HG03565 (cell line): ENCODE measurements around the gene CYTH3.

Experiments
- ATAC-seq: cut with Tn5 transposase; IDR thresholded peaks from one replicate; pipeline ENCODE4 v1.9.1; 2021; ENCODE audit warnings: mild to moderate bottlenecking, moderate library complexity; ENCODE audit not compliant: unreplicated experiment

The CYTH3 gene

DNA sequence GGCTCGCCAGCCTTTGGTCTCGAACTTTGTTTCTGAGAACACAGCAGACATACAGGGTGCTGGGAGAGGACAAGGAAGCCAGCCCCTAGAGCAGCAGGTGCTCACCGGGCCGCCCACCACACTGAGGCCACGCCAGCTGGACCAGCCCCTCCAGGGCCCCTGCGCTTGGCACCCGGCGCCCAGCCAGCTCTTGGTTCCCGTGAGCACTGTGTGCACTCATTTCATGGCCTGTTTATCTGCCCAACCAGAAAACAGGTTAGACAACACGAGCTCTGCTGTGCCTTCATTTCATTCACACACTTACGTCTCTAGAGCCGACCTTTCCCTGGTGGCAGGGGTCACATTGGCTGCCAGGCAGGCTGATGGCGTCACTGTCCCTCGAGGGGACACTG, 104.0 kb downstream of the CYTH3 start:
- ATAC-seq, result no peak

DNA sequence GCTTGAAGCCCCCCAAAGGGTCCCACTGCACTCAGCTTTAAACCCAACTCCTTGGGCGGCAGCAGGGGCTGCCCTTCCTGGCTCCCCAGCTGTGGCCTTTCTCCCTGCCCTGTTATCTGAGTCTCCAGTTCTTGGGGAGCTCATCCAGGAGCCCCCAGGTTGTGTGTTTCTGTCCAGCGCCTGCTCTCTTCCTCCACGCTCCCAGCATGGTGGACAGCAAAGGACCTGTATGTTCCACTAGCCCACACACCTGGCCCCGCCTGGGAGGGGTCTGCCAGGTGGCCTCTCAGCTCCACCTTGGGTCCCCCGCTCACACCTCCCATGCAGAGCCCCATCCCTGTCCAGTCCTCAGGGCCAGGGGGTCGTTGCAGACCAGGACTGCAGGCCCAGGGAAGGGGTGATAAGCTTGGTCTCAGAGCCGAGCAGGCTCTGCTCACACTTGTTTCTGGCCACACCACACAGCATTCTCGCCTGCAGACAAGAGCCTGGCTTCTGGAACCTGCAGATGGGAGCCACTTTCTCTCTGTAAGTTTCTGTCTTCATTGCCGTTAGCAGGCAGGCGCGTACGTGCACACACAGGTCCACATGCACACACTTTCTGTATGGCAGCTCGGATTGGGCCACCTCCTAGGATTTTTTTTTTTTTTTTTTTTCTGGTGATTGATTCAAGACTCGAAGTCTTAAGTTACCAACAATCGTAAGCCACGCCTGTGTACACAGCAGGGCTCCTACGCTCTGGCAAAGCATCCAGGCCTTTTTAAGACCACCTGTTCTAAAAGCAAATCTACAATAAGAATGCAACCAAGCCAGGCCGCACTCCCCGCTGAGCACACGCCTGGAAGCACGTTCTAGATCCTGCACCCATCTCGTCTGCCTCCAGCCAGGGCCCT, 104.6 kb downstream of the CYTH3 start:
- no peak for ATAC-seq

DNA sequence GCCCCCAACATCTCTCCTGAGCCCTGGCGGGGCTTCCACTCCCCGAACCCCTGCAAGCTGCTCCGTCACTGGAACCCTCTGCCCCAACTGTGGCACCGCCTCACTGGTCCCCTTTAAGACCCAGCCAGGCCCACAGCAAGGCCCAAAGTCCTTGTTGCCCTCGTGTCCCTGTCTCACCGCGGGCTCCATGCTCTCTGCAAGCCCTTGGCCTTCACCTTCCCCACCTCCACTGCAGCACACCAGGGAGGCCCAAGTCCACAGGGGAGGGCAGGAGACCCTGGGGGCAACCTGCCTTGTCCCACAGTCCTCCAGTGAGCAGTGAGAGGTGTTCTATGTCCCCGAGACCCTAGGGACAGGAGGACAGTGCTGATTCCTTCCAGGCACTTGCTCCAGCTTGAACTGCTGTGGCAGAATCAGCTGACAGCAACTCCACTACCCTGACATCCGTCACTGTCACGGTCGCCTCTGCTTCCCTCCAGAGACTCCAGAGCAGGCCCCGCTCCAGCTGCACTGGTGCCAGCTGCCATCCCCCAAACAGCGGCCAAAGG, 105.3 kb downstream of the CYTH3 start:
- ATAC-seq, result no peak

DNA sequence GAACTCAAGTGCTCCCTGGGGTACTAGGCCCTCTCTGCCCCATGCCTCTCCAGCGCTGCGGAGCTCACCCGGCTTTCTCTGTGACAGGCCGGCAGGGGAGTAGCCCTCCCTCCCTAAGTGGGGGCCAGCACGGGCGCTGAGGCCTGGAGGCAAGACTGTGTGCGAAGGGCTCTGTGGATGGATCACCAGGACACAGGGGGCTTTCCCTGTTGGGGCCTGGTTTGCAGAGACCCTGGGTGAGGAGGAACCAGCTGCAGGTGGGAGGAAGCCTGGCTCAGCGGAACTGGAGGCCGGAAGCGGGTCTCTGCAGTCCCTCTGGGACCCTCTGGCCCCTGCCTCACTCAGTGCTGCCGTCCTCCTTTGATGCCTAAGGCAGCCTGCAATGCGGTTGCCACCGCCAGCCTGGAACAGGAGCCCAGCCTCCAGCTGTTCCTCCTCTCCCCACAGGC, 106.0 kb downstream of the CYTH3 start:
- no peak for ATAC-seq

DNA sequence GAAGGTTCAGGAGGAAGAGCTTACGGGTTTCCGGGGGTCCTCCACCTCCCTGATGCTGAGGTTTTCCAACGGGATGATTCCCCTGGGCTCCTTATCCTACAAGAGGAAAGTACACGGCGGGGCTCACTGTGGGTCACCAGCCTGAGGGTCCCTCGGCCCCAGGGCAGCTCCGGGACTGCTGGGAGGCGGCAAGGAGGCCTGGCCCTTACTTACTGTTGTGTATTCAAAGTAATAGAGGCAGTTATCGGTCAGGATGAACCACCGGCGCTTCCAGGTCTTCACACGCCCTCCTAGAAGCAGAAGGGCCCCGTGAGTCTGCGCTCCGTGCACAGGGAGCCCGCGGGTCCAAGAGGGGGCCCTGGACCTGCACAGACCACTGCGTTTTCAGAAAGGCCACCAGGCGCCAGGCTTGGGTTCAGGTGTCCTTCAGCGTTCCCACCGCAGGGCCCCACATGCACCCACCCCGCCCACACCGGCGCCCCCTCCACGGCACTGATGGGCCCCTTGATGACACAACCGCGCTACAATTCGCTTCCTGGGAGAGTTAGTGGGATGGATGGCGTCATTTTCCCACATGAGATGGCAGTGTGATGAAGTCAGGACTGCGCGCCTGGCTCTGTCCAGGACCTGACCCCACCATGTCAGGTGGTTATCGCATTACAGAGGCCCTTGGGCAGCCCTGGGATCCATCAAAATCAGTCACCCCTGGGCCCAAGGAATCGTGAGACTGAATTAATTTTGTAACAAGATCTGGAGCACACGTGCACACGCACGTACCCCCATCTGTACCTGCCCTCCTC, 106.7 kb downstream of the CYTH3 start:
- ATAC-seq, result no peak

DNA sequence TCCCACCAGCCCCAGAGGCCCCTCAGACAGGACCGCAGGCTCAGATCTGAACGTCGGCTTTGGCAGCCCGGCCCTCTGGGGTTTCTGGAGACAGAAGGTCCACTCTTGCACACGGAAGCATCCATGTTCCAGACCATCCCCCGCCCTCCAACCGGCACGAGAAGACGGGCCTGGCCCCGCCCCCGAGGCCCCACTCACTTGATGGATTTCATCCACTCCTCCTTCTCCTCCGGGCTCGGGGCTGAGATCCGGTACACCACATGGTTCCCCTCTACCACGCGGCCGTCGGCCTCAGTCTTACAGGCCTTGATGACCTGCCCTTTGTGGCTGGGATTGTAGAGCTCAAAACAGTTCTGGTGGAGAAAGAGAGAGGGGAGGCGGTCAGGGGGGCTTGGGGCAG, 107.3 kb downstream of the CYTH3 start:
- no peak for ATAC-seq

DNA sequence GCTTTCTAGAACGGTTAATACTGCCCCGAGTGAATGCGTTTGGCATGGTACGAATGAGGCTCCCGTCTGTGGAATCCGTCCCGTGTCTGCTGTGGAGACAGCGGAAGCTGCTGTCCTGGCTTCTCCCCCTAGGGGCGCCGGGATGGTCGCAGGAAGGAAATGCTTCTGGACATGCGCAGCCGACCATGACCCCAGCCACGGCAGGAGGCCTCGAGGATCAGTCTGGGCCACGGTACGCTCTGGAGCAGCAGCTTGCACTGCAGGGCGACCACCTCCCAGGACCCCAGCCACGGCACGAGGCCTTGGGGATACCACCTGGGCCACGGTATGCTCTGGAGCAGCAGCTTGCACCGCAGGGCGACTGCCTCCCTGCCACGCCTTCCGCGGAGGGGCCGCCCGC, 107.9 kb downstream of the CYTH3 start:
- no peak for ATAC-seq

DNA sequence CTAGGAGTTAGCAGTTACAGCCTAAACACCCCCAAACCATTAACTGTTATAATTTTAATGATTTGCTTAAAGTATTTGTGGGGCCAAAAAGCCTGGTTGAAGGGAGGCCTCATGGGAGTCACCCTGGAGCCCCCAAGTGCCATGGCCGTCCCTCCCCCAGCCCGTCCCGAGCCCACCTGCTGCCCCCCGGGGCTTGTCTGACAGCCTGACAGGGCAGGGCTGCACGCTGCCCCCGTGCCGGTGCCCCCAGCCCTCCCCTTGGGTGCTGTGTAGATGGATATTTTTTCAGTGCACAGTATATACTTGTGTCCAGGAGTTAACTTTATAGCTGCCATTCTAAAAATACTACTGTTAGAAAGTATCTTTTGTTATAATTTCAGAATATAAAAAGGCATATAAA, 108.4 kb downstream of the CYTH3 start:
- ATAC-seq, result no peak

DNA sequence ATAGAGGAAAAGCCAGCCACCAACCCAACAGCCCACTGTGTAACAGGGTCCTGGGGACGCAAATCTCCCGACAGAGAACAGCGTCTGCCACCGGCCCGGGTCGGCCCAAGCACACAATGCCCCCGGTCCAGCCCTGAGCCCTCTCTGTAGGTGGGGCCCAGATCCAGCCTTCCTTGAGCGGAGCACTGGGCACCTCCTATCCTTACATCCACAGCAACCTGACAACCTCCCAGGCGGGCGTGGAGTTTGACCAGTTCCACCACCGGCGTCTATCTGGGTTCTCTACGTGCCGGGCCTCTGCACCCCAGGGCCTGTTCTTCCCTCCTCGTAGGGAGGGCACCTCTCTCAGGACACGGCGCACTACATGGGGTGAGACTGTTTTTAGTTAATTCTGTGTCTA, 109.0 kb downstream of the CYTH3 start:
- ATAC-seq, result no peak

DNA sequence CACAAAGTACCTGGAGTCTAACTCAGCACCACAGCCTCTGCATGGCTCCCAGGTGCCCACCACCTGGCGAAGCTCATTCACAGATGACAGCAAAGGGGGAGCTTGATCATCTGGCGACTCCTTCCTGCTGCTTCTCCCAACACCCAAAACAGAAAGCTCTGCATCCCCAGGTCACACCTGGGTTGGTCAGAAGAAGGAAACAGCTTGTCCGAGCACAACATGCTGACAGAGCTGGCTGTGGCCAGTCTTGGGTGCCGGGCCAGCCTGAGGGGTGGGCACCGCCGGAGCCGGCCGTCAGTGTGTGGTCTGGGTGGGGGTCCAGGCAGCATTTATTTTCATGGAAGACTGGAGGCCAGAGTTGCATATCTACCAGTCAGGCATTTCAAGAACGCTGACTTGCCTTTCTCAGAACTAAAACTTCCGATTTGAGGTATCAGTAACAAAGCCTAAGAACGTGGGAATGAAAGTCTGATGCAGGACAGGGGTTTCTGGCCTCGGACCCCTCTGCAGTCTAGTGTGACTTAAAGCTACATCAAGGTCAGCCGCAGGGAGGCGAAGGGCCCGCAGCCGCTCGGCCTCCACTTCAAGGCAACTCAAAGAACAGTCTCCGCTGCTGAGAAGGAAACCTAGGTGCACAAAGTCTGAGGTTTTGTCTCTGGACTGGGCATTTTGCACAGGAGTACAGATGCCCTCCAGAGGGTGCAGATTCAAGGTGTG, 109.6 kb downstream of the CYTH3 start:
- no peak for ATAC-seq

DNA sequence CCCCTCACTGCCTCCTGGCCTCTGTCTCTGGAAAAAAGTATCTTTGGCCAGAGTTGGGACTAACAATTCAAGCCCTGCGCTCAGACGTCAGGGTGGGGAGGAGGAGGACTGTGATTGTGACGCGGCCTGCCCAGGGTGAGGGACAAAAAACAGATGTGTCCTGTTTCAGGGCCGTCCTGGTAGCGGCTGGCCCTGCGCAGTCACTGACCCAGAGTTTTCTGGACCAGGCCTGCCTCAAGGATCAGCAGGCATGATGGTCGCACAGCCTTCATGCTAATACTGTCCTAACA, 110.1 kb downstream of the CYTH3 start:
- no peak for ATAC-seq

DNA sequence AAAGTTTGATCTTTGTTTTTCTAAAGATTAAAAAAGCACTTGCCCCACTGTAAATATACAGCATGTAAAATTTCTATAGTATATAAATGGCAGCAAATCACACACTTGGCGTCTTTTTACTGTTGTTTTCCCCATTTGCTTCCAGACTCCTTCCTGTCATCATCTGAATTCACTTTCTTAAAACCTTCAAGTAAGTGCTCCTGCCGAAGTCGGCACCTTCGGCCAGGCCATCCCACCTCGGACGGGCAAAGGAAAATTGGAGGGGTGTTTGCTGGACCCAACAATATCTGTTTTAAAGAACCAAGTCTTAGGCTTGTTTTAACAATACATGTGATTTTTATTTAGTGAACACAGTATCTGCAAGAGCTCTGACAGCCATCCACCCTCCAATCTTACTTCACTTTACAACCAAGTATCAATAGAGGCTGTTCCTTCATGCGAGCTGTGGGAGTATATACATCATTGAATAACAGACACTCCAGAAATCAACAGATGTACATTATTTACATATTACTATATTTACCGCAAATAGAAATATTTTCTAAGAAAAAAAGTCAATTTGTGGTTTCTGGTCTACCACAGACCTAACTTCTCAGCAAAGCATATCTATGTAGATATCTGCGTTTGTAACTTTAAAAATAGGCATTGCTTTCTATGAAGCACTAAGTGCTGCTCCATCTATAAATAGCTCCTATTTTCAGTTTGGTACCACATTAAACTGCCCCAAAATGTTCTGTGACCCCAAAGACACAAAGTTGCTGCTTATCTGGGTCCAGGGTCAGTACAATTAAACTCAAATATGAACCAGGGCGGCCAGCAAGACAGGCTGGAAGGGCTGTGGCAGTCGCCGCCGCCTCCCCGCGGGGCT, 110.7 kb downstream of the CYTH3 start:
- ATAC-seq, result no peak

DNA sequence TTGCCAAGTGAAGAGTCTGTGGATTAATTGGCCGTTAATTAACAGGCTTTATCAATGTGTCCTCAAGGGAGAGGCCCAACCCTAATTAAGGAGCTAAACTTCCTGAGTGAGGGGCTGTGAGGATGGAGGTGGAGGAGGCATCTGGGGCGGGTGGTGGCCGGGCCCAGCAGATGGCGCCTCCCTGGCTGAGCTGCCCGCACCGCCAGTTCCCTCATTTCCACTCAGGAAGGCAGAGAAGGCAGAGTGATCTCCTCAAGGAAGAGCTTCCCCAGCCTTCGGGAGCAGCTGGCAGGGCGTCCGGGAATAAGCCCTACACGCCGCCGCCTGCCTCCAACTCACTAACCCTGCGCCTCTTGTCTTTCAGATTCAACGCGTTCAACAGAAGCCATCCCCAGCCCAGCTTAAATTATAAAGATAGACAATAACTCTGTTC, 112.2 kb downstream of the CYTH3 start:
- ATAC-seq, result no peak

DNA sequence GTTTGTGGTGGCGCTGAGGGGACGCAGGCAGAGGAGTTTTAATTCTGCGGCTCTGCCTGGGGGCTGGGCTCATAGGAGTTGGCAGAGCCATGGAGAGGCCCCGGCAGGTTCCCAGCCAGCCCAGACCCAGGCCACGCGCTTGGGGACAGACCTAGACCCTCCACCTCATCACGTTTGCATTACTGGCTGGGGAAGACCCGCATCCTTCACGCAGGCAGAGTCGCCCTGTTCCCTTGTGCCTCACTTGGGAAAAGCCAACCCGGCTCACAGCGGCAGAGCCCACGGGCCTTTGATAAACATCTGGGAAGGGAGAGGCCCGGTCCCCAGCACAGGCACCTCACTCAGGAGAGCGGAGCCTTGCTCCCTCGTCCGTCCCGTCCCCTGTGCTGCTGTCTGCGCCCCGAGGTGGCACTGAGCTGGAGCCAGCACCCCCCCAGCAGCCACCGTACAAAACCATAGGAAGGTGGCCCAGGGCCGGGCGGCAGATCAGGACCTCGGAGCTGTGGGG, 112.8 kb downstream of the CYTH3 start:
- ATAC-seq, result no peak

DNA sequence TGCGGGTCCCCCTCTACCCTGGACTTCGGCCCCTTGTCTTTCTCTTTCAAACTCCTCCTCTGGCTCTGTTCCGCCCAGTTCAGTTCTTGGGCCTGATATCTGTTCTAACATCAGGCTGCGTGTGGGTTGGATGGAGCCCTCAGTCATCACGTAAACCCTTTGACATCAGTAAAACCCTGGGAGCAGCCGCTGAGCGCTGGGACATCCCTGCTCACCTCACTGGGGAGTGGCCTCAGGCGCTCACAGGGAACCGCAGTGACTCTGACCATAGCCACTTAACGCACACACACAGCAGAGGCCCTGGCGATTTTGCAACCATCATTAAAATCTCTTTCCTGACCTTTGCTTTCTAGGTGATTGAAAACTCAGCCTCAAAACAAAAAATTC, 113.3 kb downstream of the CYTH3 start:
- no peak for ATAC-seq

DNA sequence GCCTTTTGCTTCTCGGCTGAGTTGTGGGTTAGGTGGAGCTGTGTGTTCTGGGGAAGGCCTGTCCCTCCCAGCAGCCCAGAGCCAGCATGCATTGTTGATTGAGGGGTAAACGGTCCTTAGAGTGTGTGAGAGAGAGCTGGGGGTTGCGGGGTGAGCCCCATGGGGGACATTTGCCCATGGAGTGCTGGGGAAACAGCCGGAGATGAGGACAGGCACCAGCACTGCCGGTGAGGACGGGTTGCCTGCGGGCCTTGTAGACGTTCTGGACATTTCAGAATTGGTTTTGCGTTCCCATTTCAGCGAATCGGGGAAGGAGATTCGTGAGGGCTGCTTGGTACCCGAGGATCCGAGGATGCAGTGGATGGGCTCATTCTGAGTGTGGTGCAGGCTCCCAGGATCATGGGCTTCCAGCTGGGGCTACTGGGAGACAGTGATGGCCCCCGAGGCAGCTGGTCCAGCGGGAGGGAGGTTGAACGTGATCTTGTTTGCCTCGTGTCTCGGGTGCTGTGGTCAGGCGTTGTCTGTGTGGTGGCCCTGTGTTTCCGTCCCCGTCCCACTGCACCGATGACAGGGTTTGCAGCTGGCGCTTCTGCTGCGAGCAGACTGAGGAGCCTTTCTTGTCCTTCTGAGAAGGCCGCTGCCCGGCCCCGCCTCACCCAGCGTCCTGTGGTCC, 113.9 kb downstream of the CYTH3 start:
- ATAC-seq, result no peak

DNA sequence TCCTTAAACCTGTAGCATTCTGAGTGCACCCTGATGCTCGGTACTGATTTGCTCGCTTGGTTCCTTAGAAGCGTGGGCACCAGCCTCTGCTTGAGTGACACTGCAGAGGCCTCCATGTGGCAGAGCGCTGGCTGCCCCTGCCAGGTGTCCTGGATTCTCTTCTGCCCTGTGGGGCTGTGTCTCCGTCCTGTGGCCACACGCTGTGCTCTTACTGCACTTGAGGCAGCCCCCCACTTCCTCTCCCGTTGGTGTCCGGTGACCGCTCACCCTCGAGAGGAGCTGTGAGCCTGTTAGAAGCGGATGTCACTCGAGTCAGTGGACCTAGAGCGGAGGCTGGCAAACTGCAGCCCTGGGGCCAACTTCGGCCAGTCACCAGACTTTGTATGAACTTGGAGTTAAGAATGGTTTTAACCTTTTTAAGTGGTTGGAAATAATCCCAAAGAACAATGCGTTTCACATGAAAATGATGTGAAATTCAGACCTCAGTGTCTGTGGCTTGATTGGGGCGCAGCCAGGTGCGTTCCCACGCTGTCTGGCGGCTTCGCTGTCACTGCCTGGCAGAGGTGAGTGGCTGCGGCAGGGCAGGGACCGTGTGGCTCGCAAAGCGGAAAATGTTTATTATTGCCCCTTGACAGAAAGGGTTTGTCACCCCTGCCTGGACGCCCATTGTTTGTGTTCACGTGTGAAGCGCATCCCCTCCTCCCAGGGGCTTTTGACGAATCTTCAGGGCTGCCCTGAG, 114.6 kb downstream of the CYTH3 start:
- ATAC-seq, result no peak

DNA sequence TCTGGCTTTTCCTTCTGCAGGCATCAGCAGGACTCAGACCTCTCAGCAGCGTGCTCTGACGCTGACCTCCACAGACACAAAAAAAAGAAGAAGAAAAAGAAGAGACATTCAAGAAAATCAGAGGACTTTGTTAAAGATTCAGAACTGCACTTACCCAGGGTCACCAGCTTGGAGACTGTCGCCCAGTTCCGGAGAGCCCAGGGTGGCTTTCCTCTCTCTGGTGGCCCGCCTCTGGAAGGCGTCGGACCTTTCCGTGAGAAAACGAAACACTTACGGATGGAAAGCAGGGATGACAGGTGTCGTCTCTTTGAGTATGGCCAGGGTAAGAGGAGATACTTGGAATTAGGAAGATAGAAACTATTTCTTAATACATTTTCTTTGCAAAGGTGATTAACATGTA, 115.7 kb downstream of the CYTH3 start:
- no peak for ATAC-seq

DNA sequence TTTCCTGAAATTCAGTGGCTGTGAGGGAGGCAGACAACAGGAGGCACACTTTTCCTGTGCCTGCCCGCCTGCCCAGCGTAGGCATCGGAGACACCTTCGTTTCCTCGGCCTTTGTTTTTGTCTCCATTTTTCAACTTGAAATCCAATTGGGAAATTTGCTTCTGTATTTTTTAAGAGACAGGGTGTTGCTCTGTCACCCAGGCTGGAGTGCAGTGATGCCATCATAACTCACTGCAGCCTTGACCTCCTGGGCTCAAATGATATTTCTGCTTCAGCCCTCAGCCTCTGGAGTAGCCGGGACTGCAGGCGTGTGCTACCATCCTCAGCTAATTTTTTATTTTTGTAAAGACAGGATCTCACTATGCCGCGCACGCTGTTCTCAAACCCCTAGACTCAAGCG, 116.8 kb downstream of the CYTH3 start:
- ATAC-seq, result no peak
